Fibroblast of peridontal ligament (primary cell): ENCODE data around the gene TOR1B.

ENCODE experiments used
- DNase-seq: peaks from one replicate; pipeline ENCODE4 v3.0.0-alpha.2; 2010; ENCODE audit errors: extremely low read depth

The TOR1B gene

GRCh38 chr9:129814432-129815223 is 11.6 kb downstream of the TOR1B start:
- DNase-seq: no peak

- no peak for DNase-seq
Measured at GRCh38 chr9:129815278-129815677, 12.3 kb downstream of the TOR1B start.

- no peak for DNase-seq
Measured at GRCh38 chr9:129816501-129817435, 13.8 kb downstream of the TOR1B start.

GRCh38 chr9:129822898-129823541 is 20.0 kb downstream of the TOR1B start:
- peak; percentile 25 for DNase-seq

GRCh38 chr9:129823542-129823934 is 20.6 kb downstream of the TOR1B start:
- DNase-seq: no peak

- peak; percentile 95 for DNase-seq
Measured at GRCh38 chr9:129823935-129824601, 21.1 kb downstream of the TOR1B start, which contains the start of gene TOR1A. Gene TOR1A (minus strand): TSS chr9:129824136. CDS start chr9:129824085, 51 bp downstream.

GRCh38 chr9:129826344-129826743 is 23.4 kb downstream of the TOR1B start:
- no peak for DNase-seq

- no peak for DNase-seq
Measured at GRCh38 chr9:129826759-129827158, 23.8 kb downstream of the TOR1B start.

- no peak for DNase-seq
Measured at GRCh38 chr9:129828051-129828450, 25.1 kb downstream of the TOR1B start.

- no peak for DNase-seq
Measured at GRCh38 chr9:129828969-129829368, 26.0 kb downstream of the TOR1B start.

GRCh38 chr9:129832982-129833381 is 30.0 kb downstream of the TOR1B start:
- DNase-seq: no peak

GRCh38 chr9:129834489-129835127 is 31.6 kb downstream of the TOR1B start:
- DNase-seq: no peak

GRCh38 chr9:129835128-129835859 is 32.3 kb downstream of the TOR1B start, which contains the start of the genes C9orf78 and USP20:
Gene C9orf78 (minus strand): TSS chr9:129835275. CDS start chr9:129835221, 54 bp downstream.
Gene USP20 (plus strand): TSS chr9:129835458. CDS start chr9:129852556, 17,098 bp downstream.
- peak; percentile 85 for DNase-seq

- DNase-seq: no peak
Measured at GRCh38 chr9:129835860-129836223, 32.9 kb downstream of the TOR1B start.

- DNase-seq: no peak
Measured at GRCh38 chr9:129836311-129837007, 33.5 kb downstream of the TOR1B start.

GRCh38 chr9:129838707-129839259 is 35.8 kb downstream of the TOR1B start:
- peak; percentile 79 for DNase-seq

GRCh38 chr9:129839324-129840023 is 36.5 kb downstream of the TOR1B start:
- DNase-seq: no peak

- no peak for DNase-seq
Measured at GRCh38 chr9:129840034-129840433, 37.0 kb downstream of the TOR1B start.

GRCh38 chr9:129841071-129841470 is 38.1 kb downstream of the TOR1B start:
- DNase-seq: no peak
